HCT116 (cell line): ENCODE measurements around the gene MYO7A.

ENCODE experiments used
- CTCF ChIP-seq, 3 experiments: fragments of 200-600 bp in 1 of 3; sonication (generic) in 1 of 3; IDR thresholded peaks in 2 of 3; conservative IDR thresholded peaks in 1 of 3; 2 replicates each; pipeline ENCODE4 v1.5.1; 2012 to 2017; ENCODE audit warnings: low read depth in 2 of 3, low read length in 2 of 3, antibody characterized with exemption in 1 of 3, borderline replicate concordance in 1 of 3, control low read depth in 1 of 3, mild to moderate bottlenecking in 1 of 3, mixed read lengths in 1 of 3, mixed run types in 1 of 3, moderate library complexity in 1 of 3; ENCODE audit not compliant: insufficient read depth in 1 of 3
- EZH2 ChIP-seq: fragments of 200-600 bp; sonication (generic); IDR thresholded peaks from 2 replicates; pipeline ENCODE4 v1.6.1; 2017; ENCODE audit warnings: antibody characterized with exemption, mixed run types
- FOSL1 ChIP-seq: IDR thresholded peaks from 2 replicates; pipeline ENCODE4 v1.6.1; 2012; ENCODE audit warnings: low read depth
- POLR2A ChIP-seq: IDR thresholded peaks from 2 replicates; pipeline ENCODE4 v1.7.0; 2011; ENCODE audit warnings: borderline replicate concordance; ENCODE audit not compliant: insufficient read depth, insufficient read length; ENCODE audit errors: extremely low read depth
- POLR2AphosphoS5 ChIP-seq: IDR thresholded peaks from 2 replicates; pipeline ENCODE4 v1.6.1; 2011; ENCODE audit warnings: mild to moderate bottlenecking, low read depth, low read length, moderate library complexity
- RAD21 ChIP-seq: IDR thresholded peaks from 2 replicates; pipeline ENCODE4 v1.6.1; 2012; ENCODE audit warnings: low read depth, mild to moderate bottlenecking
- SP1 ChIP-seq: IDR thresholded peaks from 2 replicates; pipeline ENCODE4 v1.6.1; 2012; ENCODE audit warnings: low read depth
- TCF7L2 ChIP-seq: IDR thresholded peaks from 2 replicates; pipeline ENCODE4 v1.7.0; 2011; ENCODE audit warnings: borderline replicate concordance, inconsistent platforms; ENCODE audit not compliant: insufficient read depth, insufficient read length; ENCODE audit errors: extremely low read depth
- TF ChIP-seq, protein P1 (sequence below): IDR thresholded peaks from 2 replicates; pipeline ENCODE4 v1.6.1; 2012
- TF ChIP-seq, protein P2 (sequence below): IDR thresholded peaks from 2 replicates; pipeline ENCODE4 v1.6.1; 2011; ENCODE audit warnings: mild to moderate bottlenecking, low read length, moderate library complexity; ENCODE audit not compliant: insufficient replicate concordance; ENCODE audit errors: extremely low read depth

- TF ChIP-seq FOSL1 (no peak), CTCF (IDR thresholded peaks at IDR 0.05 in 2 of 3, conservative IDR thresholded peaks at IDR 0.05 in 1 of 3; ENCODE audit: borderline replicate concordance in 1 of 3, insufficient read depth in 1 of 3, low read depth in 2 of 3, low read length in 2 of 3) (no peak), POLR2A (peak; percentile 17), SP1 (no peak), EZH2 (no peak), RAD21 (no peak), POLR2AphosphoS5 (no peak; the same call in 1 of the 2 replicates), TCF7L2 (no peak)
- TF ChIP-seq, protein P1, sequence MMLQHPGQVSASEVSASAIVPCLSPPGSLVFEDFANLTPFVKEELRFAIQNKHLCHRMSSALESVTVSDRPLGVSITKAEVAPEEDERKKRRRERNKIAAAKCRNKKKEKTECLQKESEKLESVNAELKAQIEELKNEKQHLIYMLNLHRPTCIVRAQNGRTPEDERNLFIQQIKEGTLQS: no peak
- TF ChIP-seq, protein P2, sequence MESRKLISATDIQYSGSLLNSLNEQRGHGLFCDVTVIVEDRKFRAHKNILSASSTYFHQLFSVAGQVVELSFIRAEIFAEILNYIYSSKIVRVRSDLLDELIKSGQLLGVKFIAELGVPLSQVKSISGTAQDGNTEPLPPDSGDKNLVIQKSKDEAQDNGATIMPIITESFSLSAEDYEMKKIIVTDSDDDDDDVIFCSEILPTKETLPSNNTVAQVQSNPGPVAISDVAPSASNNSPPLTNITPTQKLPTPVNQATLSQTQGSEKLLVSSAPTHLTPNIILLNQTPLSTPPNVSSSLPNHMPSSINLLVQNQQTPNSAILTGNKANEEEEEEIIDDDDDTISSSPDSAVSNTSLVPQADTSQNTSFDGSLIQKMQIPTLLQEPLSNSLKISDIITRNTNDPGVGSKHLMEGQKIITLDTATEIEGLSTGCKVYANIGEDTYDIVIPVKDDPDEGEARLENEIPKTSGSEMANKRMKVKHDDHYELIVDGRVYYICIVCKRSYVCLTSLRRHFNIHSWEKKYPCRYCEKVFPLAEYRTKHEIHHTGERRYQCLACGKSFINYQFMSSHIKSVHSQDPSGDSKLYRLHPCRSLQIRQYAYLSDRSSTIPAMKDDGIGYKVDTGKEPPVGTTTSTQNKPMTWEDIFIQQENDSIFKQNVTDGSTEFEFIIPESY: no peak
Observed at GRCh38 chr11:77191429-77191822, 63.4 kb downstream of the MYO7A start.
